GM19455 (cell line): ENCODE measurements around the gene MFSD11.
"Not testable (repeated sequence)": the region's sequence is repeated elsewhere in the genome, so short reads cannot be mapped to it uniquely, and the experiment has no call there.

Source experiments
- ATAC-seq: cut with Tn5 transposase; IDR thresholded peaks from one replicate; pipeline ENCODE4 v1.9.1; 2021; ENCODE audit not compliant: unreplicated experiment

Gene MFSD11

DNA sequence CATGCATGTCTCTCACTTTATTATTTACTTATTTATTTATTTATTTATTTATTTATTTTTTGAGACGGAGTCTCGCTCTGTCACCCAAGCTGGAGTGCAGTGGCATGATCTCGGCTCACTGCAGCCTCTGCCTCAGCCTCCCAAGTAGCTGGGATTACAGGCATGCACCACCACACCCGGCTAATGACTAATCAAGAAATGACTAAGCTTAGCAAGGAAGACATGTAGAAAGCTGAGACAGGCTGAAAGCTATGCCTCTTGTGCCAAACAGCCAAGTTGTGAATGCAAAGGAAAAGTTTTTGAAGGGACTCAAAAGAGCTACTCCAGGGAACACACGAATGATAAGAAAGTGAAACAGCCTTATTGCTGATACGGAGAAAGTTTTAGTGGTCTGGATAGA, 7.9 kb downstream of the MFSD11 start:
- ATAC-seq, result not testable (repeated sequence)

DNA sequence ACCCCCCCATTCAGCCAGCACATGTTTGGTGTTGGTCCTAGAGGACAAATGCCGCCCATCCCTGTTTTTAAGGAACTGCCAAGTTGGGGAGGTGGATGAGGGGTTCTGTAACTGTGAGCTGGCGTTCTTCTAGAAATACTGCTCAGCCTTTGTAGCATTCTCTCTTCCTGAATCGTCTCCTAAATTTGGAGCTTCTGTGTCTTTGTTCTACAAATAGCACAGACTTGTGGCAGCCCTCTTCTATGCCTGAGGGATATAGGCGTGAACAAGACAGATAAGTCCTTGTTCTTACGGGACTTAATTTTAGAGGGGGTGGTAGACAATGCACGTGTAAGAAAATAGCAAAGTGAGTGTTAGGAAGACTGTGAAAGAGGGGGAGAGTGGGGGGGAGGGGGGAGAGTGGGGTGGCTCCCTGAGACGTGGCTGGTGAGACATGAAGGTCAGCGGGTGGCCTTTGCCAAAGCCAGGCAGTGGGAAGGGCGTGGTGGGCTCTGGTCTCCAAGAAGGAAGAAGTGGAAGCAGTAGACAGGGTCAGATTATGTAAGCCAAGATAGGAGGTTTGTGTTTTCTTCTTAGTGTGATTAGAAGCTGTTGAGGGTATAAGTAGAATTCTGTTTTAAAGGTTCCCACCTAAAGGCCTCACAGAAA, 9.9 kb downstream of the MFSD11 start:
- no peak for ATAC-seq

DNA sequence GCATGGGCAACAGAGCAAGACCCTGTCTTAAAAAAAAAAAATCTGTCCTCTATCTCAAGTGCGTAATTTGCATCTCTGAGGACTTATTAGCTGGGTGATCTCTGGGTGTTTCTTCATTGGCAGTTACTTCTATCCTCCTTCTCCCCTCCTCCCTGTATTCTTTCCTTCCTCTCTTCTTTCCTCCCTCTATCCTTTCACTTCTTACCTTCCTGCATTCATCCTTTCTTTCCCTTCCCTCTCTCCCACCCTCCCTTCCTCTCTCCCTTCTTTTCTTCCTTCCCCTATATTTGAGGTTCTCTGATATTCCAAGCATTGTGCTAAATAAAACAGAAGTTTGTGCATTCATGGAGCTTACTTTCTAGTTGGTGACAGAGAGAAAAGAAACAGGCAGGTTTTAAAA, 10.7 kb downstream of the MFSD11 start:
- no peak for ATAC-seq

DNA sequence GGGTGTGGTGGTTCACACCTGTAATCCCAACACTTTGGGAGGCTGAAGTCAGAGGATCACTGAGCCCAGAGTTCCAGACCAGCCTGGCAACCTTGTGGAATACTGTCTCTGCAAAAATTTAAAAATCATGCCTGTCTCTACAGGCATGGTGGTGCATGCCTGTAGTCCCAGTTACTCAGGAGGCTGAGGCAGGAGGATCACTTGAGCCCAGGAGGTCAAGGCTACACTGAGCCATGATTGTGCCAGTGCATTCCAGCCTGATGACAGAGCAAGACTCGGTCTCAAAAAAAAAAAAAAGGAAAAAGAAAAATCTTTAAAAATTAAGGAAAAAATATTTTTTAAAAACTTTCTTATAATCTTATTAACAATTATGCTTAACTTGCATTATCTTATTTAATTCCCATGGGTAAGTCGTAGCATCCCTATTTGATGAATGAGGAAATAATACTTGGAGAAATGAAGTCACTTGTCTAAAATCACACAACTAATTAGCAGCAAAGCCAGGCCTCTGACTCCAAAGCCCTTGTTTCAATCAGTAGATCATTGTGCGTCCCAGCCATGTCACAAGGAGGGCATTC, 13.6 kb downstream of the MFSD11 start:
- ATAC-seq, result no peak

DNA sequence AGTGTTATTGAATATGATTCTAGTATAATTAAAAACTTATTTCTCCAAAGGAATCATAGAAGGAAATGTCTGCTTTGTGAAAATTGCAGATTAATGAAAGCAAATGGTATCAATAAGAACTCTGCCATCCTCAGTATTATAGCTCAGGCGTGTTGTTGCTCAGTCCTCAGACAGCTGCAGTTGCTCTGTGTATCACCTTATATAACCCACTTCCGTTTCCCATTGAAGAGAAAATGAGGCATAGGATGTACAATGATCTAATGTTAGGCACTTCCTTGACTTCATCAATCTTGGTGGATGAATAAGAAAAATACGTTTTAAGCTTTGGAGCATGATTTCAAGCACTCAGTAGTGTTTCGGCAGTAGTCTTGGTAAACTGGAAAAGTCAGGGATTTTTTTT, 14.1 kb downstream of the MFSD11 start:
- ATAC-seq, result no peak

DNA sequence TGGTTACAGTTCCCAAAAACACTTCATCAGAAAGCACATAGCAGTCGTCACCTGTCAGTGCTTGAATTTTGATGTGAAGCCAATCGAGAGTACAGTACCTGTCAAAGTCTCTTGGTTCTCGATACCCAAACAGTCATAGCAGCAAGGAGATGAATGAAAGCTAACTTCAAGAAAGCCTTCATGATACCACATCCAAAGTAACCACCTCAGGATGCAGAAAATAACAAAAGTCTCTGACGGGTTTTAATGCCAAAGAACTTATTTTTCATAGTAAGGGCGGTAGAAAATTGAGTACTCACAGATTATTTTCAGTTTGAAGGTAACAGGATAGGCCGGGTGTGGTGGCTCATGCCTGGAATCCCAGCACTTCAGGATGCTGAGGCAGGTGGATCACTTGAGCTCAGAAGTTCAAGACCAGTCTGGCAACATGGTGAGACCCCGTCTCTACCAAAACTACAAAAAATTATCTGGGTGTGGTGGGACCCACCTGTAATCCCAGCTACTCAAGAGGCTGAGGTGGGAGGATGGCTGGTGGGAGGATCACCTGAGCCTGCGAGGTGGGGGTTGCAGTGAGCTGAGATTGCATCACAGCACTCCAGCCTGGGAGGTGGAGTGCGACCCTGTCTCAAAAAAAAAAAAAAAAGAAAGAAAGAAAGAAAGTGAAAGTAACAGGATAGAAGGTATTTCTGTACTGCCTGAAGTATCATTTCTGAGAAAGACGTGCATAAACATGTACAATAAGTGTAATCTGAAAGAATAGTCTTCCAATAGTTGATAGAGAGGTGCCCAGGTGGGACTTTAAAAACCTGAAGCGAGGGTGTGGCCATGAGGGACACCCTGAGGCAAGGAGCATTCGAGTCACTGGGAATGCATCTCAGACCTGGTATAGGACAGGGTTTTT, 15.4 kb downstream of the MFSD11 start:
- no peak for ATAC-seq

DNA sequence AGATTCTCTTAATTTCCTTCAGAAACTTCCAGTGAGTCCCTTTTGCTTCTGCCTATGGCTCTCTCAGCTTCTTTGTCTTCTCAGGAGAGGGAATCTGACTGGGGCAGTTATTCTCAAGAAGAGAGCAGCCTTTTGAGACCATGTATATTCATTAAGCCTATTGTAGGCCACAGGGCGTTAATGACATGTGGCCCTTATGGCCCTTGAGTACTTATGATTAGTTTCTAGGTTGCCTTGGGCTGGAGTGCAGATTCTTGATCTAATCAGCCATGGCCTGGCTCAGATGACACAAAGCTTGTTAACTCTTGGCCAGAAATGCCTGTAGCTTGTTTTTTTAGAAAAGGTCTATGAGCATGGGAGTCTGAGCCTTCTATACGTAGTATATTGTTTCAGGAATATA, 17.4 kb downstream of the MFSD11 start:
- no peak for ATAC-seq

DNA sequence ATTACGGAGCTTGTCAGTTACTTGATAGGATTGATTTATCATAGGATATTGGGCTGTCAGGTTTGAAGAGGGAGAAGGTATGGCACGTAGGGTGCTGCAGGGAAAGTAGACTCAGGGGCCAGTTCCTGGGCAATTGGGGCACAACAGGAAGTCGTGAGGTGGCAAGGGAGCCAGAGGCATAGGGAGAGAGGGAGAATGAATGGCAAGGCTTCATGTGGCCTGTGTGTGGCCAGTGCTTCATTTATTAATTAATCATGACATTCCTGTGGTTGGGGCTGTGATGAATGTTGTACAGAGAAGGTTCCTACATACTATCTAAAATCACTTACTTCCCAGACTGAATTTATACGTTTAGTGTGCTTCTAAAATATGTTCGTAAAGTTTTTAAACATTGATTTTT, 19.3 kb downstream of the MFSD11 start:
- ATAC-seq, result no peak

DNA sequence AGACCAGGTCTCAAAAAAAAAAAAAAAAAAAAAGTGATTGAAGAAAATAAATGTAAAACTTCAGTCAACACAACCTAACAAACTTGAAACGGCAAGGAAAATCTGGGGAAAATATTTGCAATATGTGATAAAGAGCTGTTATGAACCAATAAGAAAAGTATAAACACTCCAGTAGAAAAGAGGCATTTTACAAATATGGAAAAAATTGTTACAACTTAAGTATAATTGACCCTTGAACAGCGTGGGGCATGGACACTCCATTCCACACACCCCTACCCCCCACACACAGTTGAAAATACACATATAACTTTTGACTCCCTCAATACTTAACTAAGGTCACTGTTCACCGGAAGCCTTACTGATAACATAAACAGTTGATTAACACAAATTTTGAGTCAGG, 20.7 kb downstream of the MFSD11 start:
- no peak for ATAC-seq

DNA sequence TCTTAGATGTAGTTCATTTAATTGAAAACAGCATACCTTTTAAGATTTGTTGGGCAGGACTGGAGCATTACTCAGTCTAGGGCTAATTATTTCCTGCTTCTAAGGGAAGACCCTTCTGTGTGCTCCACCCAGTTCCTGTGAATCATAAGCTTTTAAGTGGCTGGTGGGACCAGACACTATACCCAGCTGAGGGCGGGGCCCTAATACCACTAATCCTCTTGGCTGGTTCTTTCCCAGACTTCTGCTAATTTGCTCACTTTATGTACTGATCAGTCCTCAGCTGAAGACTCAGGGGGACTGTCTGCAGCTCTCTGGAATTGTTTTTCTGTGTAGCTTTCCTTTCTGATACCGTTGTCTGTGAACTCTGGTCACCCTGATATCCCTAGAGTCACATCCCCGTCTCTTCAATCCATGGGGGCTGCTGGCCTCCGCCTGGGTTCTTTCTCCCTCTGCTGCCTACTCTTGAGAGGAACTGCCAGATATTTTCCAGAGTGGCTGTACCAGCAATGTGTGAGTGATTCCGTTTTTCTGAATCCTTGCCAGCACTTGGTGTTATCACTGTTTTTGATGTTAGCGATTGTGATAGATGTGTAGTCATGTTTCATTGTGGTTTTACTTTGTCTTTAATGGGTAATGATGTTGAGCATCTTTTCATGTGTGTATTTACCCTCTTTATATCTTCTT, 35.1 kb downstream of the MFSD11 start:
- no peak for ATAC-seq

DNA sequence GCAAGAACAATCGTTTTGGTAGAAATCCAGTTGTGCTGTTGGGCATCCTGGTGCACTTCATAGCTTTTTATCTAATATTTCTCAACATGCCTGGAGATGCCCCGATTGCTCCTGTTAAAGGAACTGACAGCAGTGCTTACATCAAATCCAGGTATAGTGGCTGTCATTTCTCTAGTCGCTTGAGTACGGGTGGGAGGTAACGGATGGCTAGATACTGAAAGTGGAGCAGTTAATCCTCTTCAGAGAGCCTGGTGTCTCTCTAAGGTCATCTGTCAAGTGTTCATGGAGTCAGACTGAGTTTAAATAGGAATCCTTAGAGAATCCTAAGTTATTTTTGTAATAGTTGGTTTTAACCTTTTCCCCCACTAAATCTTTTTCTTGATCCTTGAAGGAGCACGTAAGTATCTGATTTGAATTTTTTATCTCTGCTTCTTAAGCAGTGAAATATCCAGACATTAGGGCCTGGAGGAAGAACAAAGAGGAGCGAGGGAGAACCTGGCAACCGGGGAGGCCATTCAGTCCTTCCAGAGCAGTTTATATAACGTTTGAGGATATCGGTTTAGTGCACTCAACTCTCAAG, 37.2 kb downstream of the MFSD11 start:
- ATAC-seq, result no peak

DNA sequence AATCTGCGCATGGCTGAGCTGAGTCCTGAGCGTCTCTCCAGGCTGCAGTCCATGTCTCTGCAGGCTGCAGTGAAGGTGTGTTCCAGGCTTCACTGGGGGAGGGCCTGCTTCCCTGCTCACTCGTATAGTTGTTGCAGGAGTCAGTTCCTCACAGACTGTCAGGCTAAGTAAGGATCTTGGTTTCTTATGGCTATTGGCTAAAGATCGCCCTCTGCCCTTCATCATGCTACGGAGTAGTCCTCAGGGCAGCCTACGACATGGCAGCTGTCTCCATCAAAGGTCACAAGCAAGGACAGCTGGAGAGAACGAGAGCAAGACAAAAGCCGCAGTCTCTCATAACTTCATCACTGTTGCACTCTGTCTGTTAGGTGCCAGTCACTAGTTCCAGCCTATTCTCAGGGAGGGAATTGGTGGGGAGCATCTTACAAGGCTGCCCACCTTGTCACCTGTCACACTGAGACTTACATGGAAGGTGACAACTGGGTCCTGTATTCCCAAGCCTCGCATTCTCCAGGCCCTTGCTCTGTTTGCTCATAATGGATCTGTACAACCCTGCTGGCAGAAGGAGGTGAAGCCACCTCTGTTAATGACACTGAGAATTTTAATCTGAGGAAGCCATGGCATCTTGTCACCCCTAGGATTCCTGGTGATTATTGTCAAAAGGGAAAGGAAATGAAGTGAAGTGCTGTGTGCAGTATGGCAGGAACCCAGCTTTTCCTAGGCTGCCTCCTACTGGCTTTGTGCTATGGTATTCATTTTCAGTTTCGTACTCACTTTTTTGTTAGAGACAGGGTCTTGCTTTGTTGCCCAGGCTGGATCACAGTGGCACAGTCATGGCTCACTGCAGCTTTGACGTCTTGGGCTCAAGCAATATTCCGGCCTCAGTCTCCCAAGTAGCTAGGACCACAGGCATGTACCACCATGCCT, 43.4 kb downstream of the MFSD11 start:
- ATAC-seq, result no peak

DNA sequence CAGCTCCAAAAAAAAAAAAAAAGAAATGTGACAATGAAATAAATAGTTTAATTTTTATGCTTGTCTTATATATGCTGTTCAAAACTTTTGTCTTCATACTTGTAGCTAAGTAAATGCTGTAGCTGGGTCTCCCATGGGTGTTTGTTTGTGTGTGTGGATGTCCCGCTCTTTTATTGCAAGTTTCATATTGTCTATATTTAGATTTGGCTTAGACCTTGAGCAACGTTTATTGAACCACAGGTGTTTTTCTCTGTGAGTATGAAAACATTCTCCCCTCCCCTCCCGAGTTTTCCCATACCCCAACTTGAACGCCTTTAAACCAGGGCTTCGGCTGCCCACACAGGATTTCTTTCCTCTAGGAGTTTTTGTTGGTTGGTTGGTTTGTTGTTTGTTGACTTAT, 45.2 kb downstream of the MFSD11 start:
- ATAC-seq, result no peak

DNA sequence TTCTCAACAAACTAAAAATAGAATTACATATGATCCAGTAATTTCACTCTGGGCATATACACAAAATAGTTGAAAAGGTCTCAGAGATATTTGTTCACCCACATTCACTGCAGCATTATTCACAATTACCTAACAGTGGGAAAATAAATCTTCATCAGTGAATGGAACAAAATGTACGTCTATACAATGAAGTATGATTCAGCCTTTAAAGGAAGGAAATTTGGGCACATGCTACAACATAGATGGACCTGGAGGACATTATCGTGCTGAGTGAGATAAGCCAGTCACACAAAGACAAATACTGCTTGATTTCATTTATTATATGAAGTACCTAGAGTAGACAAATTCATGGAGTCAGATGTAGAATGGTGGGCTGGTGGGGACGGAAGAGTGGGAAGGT, 47.0 kb downstream of the MFSD11 start:
- no peak for ATAC-seq

DNA sequence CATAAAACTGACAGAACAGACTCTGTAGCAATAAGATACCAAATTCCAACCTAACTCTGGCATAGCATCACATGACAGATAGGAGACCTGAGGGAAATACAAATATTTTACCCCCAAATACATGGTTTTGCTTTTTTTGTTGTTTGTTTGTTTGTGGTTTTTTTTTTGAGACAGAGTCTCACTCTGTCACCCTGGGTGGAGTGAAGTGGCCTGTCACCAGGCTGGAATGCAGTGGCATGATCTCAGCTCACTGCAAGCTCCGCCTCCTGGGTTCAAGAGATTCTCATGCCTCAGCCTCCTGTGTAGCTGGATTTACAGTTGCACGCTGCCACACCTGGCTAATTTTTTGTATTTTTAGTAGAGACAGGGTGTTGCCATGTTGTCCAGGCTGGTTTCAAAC, 49.9 kb downstream of the MFSD11 start:
- not testable (repeated sequence) for ATAC-seq

DNA sequence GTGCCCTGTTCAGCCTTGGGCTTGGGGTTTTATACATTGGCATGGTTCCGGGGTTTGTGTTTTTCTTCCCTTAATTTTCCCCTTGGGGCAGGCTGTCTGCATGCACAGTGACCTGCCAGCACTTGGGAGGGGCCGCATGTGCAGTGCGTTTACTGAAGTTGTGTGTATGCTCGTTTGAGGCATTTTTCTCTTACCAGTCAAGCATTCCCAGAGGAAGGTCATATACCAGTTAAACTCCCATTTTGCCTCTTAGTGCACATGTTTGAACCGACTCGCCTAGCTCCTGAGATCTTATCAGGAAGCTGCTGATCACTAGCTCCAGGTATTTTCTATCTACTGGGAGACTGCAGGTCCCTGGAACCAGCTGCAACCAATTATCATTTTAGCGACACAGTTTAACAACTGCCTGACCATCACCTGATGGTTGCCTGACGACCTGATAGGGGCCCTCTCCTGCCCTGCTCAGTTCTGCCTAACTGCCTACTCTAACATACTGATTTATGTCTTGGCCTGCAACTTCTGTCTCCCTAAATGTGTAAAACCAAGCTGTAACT, 51.4 kb downstream of the MFSD11 start:
- no peak for ATAC-seq

DNA sequence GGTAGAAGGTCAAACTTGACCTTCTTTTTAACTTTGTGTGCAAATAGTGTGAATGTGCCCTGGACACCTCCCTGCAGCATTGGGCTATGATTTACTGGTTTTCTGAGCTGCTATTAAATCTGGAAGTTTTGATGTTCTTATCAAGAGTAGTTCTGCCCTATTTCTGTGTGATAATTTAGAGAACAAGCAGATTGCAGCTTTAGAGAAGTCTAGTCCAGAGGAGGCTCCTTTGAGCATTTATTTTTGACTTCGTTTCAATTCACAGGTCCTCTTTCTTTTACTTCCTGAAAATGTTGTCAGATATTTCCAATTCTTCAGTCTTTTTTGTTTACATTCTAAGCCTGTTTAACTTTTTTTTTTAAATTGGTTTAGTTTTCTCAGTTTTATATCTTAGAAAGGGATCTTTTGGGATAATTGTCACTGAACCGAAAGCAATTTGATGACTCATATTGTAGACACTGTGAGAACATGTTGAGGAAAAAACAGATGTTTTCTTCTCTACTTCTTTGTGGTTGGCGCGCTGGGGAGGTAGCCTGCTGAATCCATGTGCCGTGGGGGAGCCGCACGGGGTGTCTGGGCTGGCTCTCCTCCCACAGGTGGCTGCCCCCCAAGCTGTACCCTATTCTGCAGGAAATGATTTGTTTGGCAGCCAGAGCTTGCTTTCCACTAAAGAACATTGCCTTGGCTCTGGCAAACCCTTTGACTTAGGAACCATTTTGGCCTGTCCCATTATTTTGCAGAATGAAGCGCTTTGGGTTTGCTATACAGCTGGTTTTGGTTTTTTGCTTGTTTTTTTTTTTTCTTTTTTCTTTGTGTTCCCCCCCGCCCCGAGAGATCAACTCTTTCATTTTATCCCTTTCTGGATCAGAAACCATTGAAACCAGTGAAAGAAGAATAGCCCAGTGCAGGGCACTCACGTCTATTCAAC, 53.4 kb downstream of the MFSD11 start:
- ATAC-seq, result no peak

DNA sequence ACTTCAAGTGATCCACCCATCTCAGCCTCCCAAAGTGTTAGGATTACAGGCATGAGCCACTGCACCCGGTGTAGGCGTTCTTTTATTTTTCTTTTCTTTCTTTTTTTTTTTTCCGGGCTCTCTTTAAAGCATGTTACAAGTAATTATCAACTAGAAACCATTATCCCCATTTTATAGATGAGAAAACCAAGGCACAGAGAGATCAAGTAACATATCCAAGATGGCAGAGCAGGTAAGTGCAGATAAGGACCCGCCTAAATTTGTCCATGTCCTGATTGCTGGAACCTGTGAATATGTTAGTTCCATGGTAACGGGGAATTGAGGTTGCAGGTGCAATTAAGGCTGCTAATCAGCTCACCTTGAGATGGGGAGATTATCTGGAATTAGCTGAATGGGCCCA, 54.4 kb downstream of the MFSD11 start:
- no peak for ATAC-seq

DNA sequence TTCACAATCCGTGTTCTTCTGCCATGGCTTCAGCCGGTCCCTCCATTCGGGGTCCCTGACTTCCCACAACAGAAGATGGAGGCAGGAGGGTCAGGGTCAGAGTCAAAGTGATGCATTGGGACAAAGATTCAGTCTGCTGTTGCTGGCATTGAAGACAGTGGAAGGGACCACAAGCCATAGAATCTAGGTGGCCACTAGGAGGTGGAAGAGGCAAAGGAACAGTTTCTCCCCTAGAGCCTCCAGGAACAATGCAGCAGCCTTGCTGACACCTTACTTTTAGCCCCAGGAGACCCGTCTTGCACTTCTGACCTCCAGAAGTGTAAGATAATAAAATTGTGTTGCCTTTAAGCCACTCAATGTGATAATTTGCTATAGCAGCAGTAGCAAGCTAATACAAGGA, 55.9 kb downstream of the MFSD11 start:
- ATAC-seq, result no peak
